ENCODE results near the gene DPYSL4.
"Not testable (repeated sequence)": the region's sequence is repeated elsewhere in the genome, so short reads cannot be mapped to it uniquely, and the experiment has no call there.

DPYSL4 gene

DNA sequence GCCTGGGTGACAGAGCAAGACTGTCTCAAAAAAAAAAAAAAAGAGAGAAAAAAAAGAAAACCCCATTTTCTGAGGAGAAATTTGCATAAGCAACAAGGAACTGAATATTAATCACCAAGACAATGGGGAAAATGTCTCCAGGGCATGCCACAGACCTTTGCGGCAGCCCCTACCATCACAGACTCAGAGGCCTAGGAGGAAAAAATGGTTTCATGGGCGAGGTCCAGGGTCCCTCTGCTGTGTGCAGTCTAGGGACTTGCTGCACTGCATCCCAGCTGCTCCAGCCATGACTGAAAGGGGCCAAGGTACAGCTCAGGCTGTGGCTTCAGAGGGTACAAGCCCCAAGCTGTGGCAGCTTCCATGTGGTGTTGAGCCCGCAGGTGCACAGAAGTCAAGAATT, 29.7 kb downstream of the DPYSL4 start:
- not testable (repeated sequence) for H3K9me3 ChIP-seq (ENCODE audit: control insufficient read depth, low read length); H3K27me3 ChIP-seq (ENCODE audit: control insufficient read depth, insufficient read depth, low read length); H3K4me1 ChIP-seq (ENCODE audit: control insufficient read depth, insufficient read depth, low read length); H3K4me3 ChIP-seq (ENCODE audit: low read length); H3K36me3 ChIP-seq (ENCODE audit: control insufficient read depth, insufficient read depth, low read length); H3K9ac ChIP-seq (ENCODE audit: low read length)

DNA sequence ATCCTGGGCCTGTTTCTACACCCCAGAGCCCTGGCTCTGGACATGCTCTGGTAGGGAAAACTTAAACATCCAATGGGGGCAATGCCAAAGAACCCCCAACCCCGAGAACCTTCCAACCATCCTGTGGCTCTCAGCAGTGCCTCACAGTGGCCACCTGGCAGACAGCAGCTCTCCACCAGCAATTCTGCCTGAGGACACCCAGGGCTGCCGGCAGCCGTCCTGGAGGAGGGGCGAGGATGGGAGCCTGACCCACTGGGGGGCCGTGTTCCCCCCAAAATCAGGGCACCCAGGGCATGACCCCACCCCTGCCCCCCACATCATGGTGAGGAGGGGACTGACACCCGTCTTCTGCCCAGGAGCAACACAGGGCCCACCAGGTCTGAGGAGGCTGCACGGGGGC, 32.7 kb downstream of the DPYSL4 start:
- Histone ChIP-seq H3K4me3 (ENCODE audit: low read length) (no peak overlapping the region), H3K9ac (ENCODE audit: low read length) (no peak overlapping the region), H3K9me3 (ENCODE audit: control insufficient read depth, low read length) (no peaks in the 10 kb centered on the region), H3K4me1 (ENCODE audit: control insufficient read depth, insufficient read depth, low read length) (peaks cover 7% of the 10 kb centered on the region), H3K27me3 (ENCODE audit: control insufficient read depth, insufficient read depth, low read length) (no peaks in the 10 kb centered on the region), H3K36me3 (ENCODE audit: control insufficient read depth, insufficient read depth, low read length) (no peaks in the 10 kb centered on the region)

DNA sequence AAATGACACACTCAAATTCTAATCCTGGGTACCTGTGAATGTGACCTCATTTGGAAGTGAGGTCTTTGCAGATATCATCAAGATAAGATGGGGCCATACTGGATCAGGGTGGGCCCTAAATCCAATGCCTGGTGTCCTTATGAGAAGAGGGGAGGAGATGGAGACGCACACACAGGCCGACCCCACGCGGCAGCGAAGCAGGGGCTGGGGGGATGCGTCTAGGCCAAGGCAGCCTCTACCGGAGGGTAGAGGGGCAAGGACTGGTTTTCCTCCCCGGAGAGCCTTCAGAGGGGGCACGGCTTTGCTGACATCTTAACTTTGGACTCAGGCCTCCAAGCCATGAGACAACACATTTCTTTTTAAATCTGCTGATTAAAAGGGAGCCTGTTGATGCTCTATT, 33.3 kb downstream of the DPYSL4 start:
- Histone ChIP-seq H3K4me1 (ENCODE audit: control insufficient read depth, insufficient read depth, low read length) (peaks cover 7% of the 10 kb centered on the region), H3K36me3 (ENCODE audit: control insufficient read depth, insufficient read depth, low read length) (no peaks in the 10 kb centered on the region), H3K9me3 (ENCODE audit: control insufficient read depth, low read length) (no peaks in the 10 kb centered on the region), H3K4me3 (ENCODE audit: low read length) (no peak overlapping the region), H3K27me3 (ENCODE audit: control insufficient read depth, insufficient read depth, low read length) (no peaks in the 10 kb centered on the region), H3K9ac (ENCODE audit: low read length) (no peak overlapping the region)

DNA sequence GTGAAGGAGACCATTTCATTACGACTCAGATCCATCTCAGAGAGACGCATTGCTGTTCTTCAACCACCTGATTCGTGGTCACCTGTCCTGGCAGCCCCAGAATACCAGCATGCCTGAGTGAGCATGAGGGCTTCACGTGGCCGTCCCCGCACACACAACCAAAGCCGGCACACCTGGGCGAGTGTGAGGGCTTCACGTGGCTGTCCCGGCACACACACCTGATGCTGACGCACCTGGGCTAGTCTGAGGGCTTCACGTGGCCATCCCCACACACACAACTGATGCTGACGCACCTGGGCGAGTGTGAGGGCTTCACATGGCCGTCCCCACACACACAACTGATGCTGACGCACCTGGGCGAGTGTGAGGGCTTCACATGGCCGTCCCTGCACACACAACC, 34.2 kb downstream of the DPYSL4 start:
- H3K27me3 ChIP-seq (ENCODE audit: control insufficient read depth, insufficient read depth, low read length); H3K4me1 ChIP-seq (ENCODE audit: control insufficient read depth, insufficient read depth, low read length); H3K9me3 ChIP-seq (ENCODE audit: control insufficient read depth, low read length); H3K4me3 ChIP-seq (ENCODE audit: low read length); H3K36me3 ChIP-seq (ENCODE audit: control insufficient read depth, insufficient read depth, low read length); H3K9ac ChIP-seq (ENCODE audit: low read length): not testable (repeated sequence)

DNA sequence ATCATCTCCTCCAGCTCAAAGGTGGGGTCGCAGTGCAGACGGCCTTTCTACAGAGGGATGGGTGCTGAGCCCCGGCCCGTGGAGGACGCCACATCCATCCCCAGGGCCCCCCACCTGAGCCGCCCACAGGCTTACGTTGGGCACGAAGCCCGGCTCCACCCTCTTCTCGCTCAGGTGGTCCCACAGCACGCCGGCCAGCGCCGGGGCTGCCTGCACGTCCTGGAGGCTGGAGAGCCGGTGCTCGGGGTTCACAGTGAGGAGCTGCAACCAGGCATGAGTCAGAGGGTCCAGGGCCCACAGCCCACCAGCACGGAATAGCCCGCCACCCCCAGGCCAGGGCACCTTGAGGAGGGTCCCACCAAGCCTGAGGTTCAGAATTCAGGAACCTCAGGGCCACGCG, 36.0 kb downstream of the DPYSL4 start:
- Histone ChIP-seq H3K27me3 (ENCODE audit: control insufficient read depth, insufficient read depth, low read length) (no peaks in the 10 kb centered on the region), H3K36me3 (ENCODE audit: control insufficient read depth, insufficient read depth, low read length) (no peaks in the 10 kb centered on the region), H3K9me3 (ENCODE audit: control insufficient read depth, low read length) (no peaks in the 10 kb centered on the region), H3K9ac (ENCODE audit: low read length) (no peak overlapping the region), H3K4me3 (ENCODE audit: low read length) (no peak overlapping the region), H3K4me1 (ENCODE audit: control insufficient read depth, insufficient read depth, low read length) (peaks cover 7% of the 10 kb centered on the region)

DNA sequence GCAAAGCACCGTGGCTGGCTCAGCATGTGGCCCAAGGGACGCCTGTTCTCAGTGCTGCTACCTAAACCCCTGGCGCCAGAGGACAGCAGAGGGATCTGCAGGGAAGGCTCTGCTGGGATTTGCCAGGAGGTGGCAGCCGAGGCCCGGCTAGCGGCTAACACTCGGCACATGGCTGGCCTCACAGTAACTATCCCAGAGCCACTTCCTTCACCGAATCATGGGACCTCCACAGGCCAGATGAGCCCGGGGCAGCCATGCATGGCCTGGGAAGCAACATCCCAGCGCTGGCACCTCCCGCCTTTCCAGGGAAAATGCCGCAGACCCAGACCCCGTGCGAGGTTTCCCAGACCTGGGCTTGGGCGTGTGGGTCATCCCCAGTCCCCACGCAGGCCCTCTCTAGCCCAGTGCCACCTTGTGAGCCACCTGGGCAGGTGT, 36.4 kb downstream of the DPYSL4 start:
- H3K27me3 ChIP-seq (ENCODE audit: control insufficient read depth, insufficient read depth, low read length) = no peaks in the 10 kb centered on the region
- no peak overlapping the region for H3K9ac ChIP-seq (ENCODE audit: low read length)
- H3K36me3 ChIP-seq (ENCODE audit: control insufficient read depth, insufficient read depth, low read length) = no peaks in the 10 kb centered on the region
- H3K4me3 ChIP-seq (ENCODE audit: low read length) = no peak overlapping the region
- H3K4me1 ChIP-seq (ENCODE audit: control insufficient read depth, insufficient read depth, low read length) = peaks cover 7% of the 10 kb centered on the region
- H3K9me3 ChIP-seq (ENCODE audit: control insufficient read depth, low read length) = no peaks in the 10 kb centered on the region

DNA sequence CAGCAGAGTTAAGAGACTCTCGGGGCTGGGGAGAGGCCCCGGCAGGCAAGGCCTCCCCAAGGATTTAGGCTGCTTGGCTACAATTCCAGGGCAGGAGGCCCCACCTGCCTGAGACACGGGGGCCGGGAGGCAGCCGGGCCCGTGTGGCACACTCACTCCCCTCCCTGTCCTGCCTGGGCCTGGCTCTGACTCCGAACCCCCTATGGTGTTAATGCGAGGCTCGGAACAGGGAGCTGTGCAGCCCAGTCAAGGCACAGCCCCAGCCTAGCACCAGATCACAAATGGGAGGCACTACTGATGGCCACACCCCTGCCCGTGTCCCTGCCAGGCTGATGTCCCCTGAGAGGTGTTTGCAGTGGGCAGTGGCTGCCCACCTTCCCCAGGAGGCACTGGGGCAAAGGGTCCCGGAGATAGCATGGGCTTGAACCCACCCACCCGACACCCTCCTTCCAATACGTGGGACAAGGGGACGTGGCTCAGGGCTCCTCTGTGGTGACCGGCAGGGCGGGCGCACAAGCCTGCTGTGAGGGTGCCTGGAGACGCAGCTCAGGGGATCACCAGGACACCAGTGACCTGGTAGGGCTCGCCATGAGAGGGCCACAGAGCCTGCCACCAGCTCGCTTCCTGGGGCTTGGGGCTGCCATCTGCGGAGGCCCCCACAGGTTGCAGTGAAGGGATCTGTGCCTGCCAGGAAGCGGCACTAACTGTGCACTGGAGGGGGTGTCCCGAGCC, 37.0 kb downstream of the DPYSL4 start:
- Histone ChIP-seq H3K36me3 (ENCODE audit: control insufficient read depth, insufficient read depth, low read length) (no peaks in the 10 kb centered on the region), H3K4me3 (ENCODE audit: low read length) (no peak overlapping the region), H3K9me3 (ENCODE audit: control insufficient read depth, low read length) (no peaks in the 10 kb centered on the region), H3K4me1 (ENCODE audit: control insufficient read depth, insufficient read depth, low read length) (peaks cover 7% of the 10 kb centered on the region), H3K9ac (ENCODE audit: low read length) (no peak overlapping the region), H3K27me3 (ENCODE audit: control insufficient read depth, insufficient read depth, low read length) (no peaks in the 10 kb centered on the region)

DNA sequence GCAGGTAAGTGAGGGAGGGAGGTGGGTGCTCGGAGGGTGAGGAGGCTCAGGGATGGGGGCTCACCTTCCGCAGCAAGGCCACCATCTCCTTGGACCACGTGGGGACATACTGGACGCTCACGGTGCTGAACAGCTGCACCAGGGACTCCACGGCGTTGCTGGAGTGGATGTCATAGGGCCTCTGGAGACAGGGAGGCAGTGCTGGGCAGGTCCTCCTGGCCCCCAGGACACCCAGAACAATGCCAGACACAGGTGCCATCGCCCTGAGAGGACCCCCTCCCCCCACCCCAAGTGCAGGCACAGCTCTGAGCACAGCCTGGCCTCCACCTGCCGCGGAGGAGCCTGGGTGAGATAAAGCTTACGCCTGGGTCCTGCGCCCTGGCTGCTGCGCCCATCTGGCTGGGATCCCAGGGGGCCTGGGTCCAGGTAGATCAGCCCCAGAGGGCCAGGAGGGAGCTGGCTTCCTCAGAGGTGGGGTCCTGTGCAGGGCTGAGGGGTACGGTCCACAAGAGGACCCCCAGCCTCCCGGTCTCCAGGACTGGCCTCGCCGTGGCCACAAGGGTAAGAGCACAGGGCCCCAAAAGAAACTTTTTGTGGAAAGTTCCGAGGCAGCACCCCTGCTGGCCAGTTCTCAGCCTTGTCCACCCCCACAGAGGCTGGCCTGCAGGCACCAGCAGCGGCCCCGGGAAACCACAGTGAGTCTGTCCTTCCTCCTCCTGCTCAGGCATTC, 37.8 kb downstream of the DPYSL4 start:
- no peaks in the 10 kb centered on the region for H3K9me3 ChIP-seq (ENCODE audit: control insufficient read depth, low read length)
- no peak overlapping the region for H3K4me3 ChIP-seq (ENCODE audit: low read length)
- H3K4me1 ChIP-seq (ENCODE audit: control insufficient read depth, insufficient read depth, low read length) = peaks cover 9% of the 10 kb centered on the region
- no peaks in the 10 kb centered on the region for H3K36me3 ChIP-seq (ENCODE audit: control insufficient read depth, insufficient read depth, low read length)
- H3K27me3 ChIP-seq (ENCODE audit: control insufficient read depth, insufficient read depth, low read length) = no peaks in the 10 kb centered on the region
- H3K9ac ChIP-seq (ENCODE audit: low read length) = no peak overlapping the region

DNA sequence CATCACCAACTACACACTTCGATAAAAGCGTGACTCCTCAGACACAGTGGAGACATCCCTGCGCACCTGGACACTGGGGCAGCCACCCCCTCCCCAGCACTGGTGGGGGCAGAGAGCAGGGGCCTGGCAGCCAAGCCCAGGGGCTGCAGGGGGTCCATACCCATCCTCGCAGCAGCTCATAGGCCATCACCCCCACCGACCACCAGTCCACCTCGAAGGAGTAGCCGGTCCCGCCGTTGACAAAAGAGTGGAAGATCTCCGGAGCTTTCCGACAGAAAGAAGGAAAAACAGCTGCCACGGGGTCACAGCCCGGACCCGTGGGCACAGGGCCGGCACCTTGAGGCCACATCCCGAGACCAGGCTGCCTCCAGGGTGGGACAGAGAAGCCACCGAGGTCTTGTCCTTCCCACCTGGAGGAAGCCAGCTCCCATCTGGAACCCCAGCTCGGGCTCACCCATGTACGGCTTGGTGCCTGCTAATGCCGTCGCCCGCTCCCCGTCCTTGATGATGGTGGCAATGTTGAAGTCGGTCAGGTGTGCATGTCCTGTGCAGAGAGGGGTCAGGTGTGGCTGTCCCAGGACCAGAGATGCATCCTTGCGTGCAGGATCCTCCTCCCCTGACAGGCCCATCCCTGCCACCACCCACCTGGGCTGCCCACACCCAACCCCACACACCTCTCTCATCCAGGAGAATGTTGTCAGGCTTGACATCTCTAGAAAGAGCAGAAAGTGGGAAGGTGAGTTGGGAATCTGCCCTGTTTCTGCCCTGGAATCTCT, 38.5 kb downstream of the DPYSL4 start:
- Histone ChIP-seq H3K9me3 (ENCODE audit: control insufficient read depth, low read length) (no peaks in the 10 kb centered on the region), H3K36me3 (ENCODE audit: control insufficient read depth, insufficient read depth, low read length) (no peaks in the 10 kb centered on the region), H3K27me3 (ENCODE audit: control insufficient read depth, insufficient read depth, low read length) (no peaks in the 10 kb centered on the region), H3K4me3 (ENCODE audit: low read length) (no peak overlapping the region), H3K4me1 (ENCODE audit: control insufficient read depth, insufficient read depth, low read length) (peaks cover 13% of the 10 kb centered on the region), H3K9ac (ENCODE audit: low read length) (no peak overlapping the region)

DNA sequence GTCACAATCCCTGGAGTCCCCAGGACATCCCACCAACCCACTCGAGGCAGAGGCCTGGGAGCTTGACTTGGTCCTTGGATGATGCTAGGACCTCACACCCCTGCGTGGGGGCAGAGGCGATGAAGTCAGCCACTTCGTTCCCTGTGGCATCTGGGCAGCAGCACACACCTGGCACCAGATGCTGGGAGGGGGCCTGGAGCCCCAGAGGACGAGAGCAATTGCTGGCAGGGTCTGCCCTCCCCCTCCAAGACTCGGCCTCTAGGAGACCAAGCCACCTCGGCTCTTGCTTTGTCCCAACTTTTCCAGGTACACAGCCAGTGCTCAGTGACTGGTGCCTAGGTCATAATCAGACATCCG, 39.1 kb downstream of the DPYSL4 start:
- Histone ChIP-seq H3K4me1 (ENCODE audit: control insufficient read depth, insufficient read depth, low read length) (peaks cover 13% of the 10 kb centered on the region), H3K27me3 (ENCODE audit: control insufficient read depth, insufficient read depth, low read length) (no peaks in the 10 kb centered on the region)

DNA sequence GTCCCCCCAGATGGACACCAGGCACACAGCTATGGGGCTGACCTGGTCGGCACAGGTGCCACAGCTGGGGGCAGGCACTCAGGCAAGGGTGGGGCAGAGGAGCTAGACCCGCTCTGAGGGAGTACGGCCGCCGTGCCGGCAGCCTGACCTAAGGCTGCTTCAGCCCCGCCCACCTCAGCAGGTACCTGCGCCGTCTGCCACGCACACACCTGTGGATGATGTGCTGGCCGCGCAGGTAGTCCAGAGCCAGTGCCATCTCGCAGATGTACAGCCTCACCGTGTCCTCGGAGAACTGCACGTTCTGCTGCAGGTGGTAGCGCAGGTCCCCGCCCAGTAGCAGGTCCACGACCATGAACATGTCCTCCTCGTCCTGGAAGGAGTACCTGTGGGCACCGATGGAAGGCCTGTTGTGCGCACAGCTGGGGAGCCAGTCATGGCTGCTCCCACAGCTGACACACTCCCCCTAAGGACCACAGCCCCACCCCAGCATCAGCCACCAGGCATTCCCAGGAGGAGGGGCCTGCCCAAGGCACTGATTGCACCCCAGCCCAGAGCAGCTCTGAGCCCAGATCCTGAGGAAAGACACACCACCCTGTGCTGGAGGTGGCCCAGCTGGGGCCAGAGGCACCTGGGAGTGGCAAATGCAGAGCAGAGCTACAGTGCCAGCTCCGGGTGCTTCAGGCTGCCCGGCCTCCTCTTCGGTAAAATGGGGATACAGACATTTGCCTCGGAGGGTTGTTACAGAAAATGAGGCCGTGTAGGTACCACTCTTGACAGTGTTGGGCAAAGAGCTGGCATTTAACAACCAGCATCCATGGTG, 40.0 kb downstream of the DPYSL4 start:
- Histone ChIP-seq H3K27me3 (ENCODE audit: control insufficient read depth, insufficient read depth, low read length) (no peaks in the 10 kb centered on the region), H3K4me1 (ENCODE audit: control insufficient read depth, insufficient read depth, low read length) (peaks cover 13% of the 10 kb centered on the region), H3K9me3 (ENCODE audit: control insufficient read depth, low read length) (no peaks in the 10 kb centered on the region), H3K4me3 (ENCODE audit: low read length) (no peak overlapping the region), H3K9ac (ENCODE audit: low read length) (no peak overlapping the region), H3K36me3 (ENCODE audit: control insufficient read depth, insufficient read depth, low read length) (no peaks in the 10 kb centered on the region)

More for the DNA sequence above, 39.1 kb downstream of the DPYSL4 start:
- H3K4me3 ChIP-seq (ENCODE audit: low read length) = no peak overlapping the region
- no peaks in the 10 kb centered on the region for H3K36me3 ChIP-seq (ENCODE audit: control insufficient read depth, insufficient read depth, low read length)
- H3K9ac ChIP-seq (ENCODE audit: low read length) = no peak overlapping the region
- no peaks in the 10 kb centered on the region for H3K9me3 ChIP-seq (ENCODE audit: control insufficient read depth, low read length)
